Measurements from ENCODE around the gene TTC1. TPM values are rescaled to one million over a fixed set of nuclear protein-coding genes. Genes with fewer than 3 reads are reported as not detected.
A peak's percentile ranks its signal among the peaks of the same experiment; 100 is the strongest.
"Not testable (repeated sequence)": the region's sequence is repeated elsewhere in the genome, so short reads cannot be mapped to it uniquely, and the experiment has no call there.

TTC1 gene
- total RNA-seq, 1 experiment from 2014 or later: 76.1 TPM

DNA sequence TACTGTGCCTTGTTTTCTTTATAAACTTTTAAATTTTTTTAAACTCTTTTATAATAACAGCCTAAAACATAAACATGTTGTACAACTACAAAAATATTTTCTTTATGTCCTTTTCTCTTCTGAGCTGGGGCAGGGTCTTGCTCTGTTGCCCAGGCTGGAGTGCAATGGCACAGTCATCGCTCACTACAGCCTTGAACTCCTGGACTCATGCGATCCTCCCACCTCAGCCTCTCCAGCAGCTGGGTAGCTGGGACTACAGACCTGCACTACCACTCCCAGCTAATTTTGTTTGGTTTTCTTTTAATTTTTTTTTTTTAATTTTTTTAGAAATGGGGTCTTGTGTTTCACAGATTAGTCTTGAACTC is 31.5 kb downstream of the TTC1 start:
- no peak for DNase-seq (ENCODE audit: low read depth)

DNA sequence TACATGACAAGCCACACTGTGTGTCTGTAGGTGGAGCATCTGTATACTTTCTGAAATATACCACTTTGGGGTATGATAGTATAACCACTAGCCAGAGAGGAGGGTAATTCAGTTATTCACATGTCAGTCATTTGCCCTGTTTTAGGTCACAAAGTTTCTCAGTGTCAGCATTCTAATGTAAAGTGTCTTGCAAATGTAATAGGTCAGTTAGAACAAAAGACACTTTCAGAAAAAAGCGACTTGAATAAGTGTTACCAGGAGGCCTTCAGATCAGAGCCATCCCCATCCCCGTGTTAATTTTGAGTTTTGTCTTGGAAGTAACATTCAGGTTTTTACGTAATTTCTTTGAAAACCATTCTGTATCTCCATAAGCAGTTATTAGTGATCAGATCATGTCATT is 33.7 kb downstream of the TTC1 start:
- no peak for DNase-seq (ENCODE audit: low read depth)

- DNase-seq (ENCODE audit: low read depth): no peak
These were observed 35.5 kb downstream of the TTC1 start for GRCh38 chr5:160044391-160044804.

GRCh38 chr5:160044967-160045366 is 36.0 kb downstream of the TTC1 start:
- DNase-seq (ENCODE audit: low read depth): no peak

DNA sequence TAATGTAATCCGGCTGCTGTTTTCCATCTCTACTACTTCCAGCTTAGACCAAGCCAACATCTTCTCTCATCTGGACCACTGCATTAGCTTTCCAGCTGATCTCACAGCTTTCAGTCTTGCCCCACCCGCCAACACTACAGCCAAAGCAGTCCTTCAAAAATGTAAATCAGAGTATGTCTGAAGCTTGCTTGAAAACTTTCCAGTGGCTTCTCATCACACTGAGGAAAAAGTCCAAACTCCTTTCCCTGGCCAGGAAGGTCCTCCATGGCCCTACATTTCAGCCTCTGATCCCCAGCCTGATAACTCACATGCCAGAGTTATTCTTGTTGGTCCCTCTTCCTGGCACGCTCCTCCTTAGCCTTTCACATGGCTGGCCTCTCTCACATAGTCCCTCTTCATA is 38.5 kb downstream of the TTC1 start:
- DNase-seq (ENCODE audit: low read depth): no peak

DNA sequence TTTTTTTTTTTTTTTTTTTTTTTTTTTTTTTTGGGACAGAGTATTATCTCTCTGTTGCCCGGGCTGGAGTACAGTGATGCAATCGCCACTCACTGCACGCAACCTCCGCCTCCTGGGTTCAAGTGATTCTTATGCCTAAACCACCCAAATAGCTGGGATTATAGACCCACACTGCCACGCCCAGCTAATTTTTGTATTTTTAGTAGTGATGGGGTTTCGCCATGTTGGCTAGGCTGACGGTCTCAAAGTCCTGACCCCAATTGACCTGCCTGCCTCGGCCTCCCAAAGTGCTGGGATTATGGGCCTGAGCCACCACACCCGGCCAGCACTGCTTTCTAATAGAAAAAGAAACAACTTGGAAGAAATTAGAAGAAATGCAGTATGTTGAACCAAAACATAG is 39.2 kb downstream of the TTC1 start:
- DNase-seq (ENCODE audit: low read depth): no peak

- no peak for DNase-seq (ENCODE audit: low read depth)
These were observed 40.2 kb downstream of the TTC1 start for GRCh38 chr5:160049099-160049498.

DNA sequence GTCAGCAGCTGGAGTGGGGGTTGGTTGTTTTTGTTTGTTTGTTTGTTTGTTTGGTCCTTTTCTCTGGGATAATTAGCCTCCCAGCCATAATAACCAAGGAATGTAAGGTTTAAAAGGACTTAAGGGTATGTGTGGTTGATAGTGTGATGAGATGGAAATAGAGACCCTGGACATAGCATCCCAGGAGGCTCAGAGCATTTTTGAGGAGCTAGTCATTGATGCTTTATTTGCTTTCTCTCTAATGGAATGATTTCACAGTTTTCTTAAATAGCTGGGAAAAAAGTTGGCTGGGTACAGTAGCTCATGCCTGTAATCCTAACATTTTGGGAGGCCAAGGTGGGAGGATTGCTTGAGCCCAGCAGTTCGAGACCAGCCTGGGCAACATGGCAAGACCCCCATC is 45.1 kb downstream of the TTC1 start:
- peak; percentile 38 for DNase-seq (ENCODE audit: low read depth)

DNA sequence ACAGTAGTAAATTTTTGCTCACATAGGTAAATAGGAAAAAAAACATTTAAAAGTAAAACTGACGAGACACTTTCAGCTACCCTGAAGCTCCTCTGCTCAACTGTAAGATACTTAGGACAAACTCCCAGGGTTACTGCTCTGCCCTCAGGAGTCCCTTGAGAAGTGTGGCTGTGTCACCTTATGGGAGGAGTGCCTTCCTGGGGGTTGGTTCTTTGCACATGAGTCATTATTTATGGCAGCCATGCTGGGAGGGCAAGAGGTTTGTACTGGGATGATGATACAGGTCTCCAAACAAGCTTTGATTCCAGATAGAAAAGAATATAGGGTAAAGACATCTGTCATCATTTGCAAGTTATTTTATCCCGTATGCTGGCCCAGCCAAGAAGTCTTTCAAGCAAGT is 45.9 kb downstream of the TTC1 start:
- peak; percentile 83 for DNase-seq (ENCODE audit: low read depth)

GRCh38 chr5:160057256-160057655 is 48.3 kb downstream of the TTC1 start:
- DNase-seq (ENCODE audit: low read depth): no peak

- no peak for DNase-seq (ENCODE audit: low read depth)
These were observed 51.1 kb downstream of the TTC1 start for GRCh38 chr5:160060001-160060400.

DNA sequence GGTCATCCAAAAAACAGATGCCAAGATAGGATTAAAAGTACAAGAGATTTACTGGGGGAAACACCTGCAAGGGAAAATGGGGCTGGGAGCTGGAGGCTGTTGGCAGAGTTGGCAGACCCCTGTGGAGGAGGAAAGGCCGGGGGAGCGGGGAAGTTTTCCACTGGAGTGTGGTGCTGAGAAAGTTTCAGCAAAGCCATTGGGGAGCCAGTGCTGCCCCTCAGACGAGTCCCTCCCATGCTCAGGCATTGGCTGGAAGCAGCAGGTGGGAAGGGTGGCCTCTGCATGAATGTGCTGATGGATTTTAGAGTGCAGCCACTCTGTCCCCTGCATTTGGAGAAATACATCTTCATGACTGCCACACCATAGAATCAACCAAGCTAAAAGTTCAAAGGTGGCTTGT is 52.8 kb downstream of the TTC1 start:
- DNase-seq (ENCODE audit: low read depth): no peak

- no peak for DNase-seq (ENCODE audit: low read depth)
These were observed 55.5 kb downstream of the TTC1 start for GRCh38 chr5:160064417-160064810.

GRCh38 chr5:160064995-160065614 is 56.2 kb downstream of the TTC1 start:
- DNase-seq (ENCODE audit: low read depth): no peak

DNA sequence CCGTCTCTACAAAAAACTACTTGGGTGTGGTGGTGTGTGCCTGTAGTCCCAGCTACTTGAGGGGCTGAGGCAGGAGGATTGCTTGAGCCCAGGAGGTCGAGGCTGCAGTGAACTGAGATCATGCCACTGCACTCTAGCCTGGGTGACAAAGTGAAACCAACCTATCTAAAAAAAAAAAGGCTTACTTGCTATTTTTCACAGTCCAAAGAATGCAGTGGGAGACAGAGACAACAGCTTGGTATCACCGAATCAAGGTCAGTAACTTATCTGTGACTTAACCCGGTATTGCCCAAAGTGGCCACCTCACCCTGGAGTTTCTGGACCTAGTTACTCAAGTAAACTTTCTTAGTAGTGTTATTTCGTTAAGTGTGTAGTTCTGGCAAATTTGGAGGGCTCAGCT is 60.2 kb downstream of the TTC1 start:
- not testable (repeated sequence) for DNase-seq (ENCODE audit: low read depth)

DNA sequence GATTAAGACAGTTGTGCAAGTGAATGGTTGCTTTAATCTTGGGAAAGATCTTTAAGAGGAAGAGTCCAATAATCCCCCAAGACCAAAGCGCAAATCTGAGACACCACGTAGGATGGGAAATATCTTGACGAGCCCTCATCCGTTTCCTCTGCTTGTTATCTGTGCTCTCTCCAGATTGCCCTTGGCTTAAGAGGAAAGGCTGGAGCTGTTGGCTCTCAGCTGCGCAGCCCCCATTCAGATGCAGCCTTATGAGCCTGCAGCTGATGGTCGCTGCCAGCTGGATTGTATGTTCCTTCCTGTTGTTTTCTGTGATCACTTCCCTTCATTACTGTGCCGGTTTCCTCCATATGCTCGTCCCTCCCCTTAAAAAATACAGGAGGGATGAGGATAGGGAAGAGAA is 62.6 kb downstream of the TTC1 start:
- no peak for DNase-seq (ENCODE audit: low read depth)

DNA sequence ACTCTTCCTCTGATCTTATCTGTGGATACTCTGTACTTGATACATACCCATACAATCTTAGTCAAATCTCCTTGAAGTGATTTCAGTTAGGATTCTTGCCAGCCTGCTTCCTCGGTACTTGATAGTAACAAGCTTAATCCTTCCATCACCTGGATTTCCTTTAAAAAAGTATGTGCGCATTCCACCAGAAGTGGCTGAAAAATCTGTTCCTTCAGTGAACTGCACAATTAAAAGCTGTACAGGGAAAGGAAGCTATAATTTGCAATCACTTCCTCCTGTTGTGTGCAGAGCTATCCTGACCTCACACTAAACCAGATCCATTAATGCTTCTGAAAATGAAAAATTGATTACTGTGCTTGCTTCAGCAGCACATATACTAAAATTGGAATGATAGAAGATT is 63.0 kb downstream of the TTC1 start:
- DNase-seq (ENCODE audit: low read depth): no peak

- DNase-seq (ENCODE audit: low read depth): no peak
These were observed 66.1 kb downstream of the TTC1 start for GRCh38 chr5:160075073-160075472.

DNA sequence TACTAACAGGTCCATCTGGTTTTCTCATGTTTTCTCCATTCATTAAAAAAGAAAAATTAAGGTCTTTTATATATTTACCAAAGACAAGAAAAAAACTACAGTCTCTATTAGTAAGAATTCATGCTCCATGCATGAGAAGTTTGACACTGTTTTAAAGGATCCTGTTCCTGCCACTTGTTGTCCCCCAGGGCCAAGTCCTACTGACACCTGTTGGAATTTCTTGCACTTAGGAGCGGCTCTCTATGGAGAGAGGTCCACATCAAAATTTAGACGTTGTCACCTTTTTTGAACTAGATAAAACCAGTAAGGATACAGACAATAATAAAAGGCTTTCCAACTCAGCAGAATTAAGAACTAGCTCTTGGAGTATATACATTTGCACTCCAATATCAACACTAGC is 68.1 kb downstream of the TTC1 start:
- no peak for DNase-seq (ENCODE audit: low read depth)

DNA sequence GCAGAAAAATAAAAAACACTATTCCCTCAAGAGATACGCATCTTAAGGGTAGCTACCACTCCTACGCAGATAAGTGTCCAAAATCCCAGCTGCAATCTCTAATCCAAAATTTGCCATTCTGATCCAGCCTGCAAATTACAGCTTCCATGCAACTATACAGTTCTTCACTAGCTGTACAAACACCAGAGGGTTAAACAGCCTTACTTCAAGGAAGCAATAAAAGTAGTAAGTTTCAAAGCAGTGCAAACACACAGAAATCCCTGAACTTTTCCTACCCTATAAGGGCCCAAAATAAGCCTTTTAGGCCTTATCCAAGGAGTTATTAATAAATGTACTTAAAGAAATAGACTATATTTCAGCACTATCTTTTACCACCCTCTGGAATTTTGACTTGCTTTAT is 70.8 kb downstream of the TTC1 start:
- no peak for DNase-seq (ENCODE audit: low read depth)

GRCh38 chr5:160081495-160081894 is 72.6 kb downstream of the TTC1 start:
- DNase-seq (ENCODE audit: low read depth): no peak

DNA sequence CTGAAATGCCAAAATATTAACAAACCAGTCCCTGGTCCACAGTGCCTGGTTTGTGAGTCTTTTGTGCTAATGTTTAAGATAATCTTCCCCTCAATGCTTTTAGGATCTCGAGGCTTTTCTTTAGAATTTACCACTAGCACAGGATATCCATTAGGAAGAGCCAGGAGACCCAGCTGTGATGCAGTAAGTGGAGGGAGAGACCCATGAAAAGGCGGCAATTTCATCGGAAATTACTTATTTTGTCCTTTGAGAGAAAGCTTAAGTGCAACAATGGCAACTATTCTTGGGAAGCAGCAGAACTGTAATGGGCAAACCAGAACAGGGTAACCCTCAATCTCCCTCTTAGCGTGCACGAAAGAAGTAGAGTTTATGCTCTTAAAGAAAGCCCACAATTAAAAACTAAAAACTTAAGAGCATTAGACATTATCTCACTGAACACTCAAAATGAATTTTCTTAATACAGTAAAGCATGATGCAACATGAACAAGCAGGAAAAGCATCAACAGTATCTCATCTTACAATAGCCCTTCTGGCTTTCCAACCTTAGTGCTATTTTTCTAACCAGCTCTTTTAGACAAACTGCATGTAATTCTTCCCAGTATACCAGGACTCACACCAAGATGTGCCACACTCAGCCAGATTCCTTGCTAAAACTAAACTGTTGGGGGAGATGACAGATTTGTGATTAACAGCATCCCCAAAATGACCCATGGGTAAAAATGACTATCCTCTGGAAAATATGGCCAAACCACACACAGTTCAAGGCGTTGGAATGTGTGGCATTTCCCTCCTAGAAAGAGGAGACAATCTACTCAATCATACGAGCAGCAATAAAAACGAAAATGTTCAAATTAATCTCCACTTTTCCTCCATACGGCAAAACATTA is 73.9 kb downstream of the TTC1 start:
- peak; percentile 93 for DNase-seq (ENCODE audit: low read depth)

DNA sequence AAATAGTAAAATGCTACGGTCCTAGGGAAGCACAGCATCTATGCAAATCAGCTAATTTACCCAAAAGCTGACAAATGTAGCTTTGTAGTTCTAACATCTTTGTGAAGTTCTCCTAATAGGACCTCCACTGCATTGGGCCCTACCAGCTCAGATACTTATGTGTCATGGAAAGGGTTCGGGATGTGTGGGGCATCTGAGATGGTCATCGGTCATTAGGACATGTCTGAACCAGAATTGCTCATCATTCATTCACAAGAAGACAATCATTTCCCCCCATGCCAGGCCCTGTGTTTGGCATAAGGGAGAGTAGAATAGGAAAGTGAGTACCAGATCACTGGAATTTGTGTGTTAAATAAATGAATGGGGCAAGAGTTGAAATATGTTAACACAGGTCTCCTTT is 74.6 kb downstream of the TTC1 start:
- peak; percentile 76 for DNase-seq (ENCODE audit: low read depth)

- DNase-seq (ENCODE audit: low read depth): no peak
These were observed 75.2 kb downstream of the TTC1 start for GRCh38 chr5:160084144-160084543.

Data from M059J (cell line).